ENCODE measurements around the gene IFIT2.

Gene IFIT2

DNA sequence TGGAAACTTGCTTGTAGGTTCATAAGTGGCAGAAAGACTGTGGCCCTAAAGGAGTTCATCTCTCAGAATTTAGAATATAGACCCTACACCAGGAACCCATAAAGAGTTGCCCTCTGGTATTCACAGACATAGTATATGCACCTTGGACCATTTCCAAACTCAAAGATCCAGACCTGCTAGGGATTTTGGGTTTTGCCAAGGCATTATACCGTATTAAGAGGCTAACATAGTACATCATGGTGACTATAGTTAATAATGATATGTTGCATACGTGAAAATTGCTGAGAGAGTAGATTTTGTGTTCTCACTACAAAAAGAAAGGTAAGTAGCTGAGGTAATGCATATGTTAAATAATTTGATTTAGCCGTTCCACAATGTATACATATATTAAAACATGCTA, 39.8 kb downstream of the IFIT2 start:
- Histone ChIP-seq H3K27ac (ENCODE audit: low read length) (no peak overlapping the region), H3K9me2 (replicated peaks; ENCODE audit: insufficient read depth, low read length) (no peaks in the 10 kb centered on the region), H3F3A (ENCODE audit: insufficient read depth, low read length) (no peaks in the 10 kb centered on the region), H4K20me1 (ENCODE audit: insufficient read depth, low read length) (no peaks in the 10 kb centered on the region), H3K4me3 (ENCODE audit: low read length) (no peak overlapping the region), H3K36me3 (replicated peaks; ENCODE audit: insufficient read depth, low read length) (no peaks in the 10 kb centered on the region), H3K9ac (ENCODE audit: low read length) (no peak overlapping the region), H3K79me2 (ENCODE audit: low read length) (no peaks in the 10 kb centered on the region), H3K4me1 (ENCODE audit: low read length) (no peaks in the 10 kb centered on the region), H2AFZ (ENCODE audit: low read length) (no peak overlapping the region), H3K27me3 (replicated peaks; ENCODE audit: insufficient read depth, low read length) (no peaks in the 10 kb centered on the region), H3K9me3 (replicated peaks; ENCODE audit: insufficient read depth, low read length) (no peaks in the 10 kb centered on the region), H3K4me2 (ENCODE audit: low read depth, low read length) (no peak overlapping the region)
- TF ChIP-seq, protein P1, sequence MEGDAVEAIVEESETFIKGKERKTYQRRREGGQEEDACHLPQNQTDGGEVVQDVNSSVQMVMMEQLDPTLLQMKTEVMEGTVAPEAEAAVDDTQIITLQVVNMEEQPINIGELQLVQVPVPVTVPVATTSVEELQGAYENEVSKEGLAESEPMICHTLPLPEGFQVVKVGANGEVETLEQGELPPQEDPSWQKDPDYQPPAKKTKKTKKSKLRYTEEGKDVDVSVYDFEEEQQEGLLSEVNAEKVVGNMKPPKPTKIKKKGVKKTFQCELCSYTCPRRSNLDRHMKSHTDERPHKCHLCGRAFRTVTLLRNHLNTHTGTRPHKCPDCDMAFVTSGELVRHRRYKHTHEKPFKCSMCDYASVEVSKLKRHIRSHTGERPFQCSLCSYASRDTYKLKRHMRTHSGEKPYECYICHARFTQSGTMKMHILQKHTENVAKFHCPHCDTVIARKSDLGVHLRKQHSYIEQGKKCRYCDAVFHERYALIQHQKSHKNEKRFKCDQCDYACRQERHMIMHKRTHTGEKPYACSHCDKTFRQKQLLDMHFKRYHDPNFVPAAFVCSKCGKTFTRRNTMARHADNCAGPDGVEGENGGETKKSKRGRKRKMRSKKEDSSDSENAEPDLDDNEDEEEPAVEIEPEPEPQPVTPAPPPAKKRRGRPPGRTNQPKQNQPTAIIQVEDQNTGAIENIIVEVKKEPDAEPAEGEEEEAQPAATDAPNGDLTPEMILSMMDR (IDR thresholded peaks at IDR 0.05; ENCODE audit: low read length): no peak
- TF ChIP-seq EZH2 (optimal IDR thresholded peaks at IDR 0.05; ENCODE audit: low read depth, low read length): no peak
- TF ChIP-seq EZH2phosphoT487 (IDR thresholded peaks at IDR 0.05; ENCODE audit: low read length): no peak
- no peak for DNase-seq

DNA sequence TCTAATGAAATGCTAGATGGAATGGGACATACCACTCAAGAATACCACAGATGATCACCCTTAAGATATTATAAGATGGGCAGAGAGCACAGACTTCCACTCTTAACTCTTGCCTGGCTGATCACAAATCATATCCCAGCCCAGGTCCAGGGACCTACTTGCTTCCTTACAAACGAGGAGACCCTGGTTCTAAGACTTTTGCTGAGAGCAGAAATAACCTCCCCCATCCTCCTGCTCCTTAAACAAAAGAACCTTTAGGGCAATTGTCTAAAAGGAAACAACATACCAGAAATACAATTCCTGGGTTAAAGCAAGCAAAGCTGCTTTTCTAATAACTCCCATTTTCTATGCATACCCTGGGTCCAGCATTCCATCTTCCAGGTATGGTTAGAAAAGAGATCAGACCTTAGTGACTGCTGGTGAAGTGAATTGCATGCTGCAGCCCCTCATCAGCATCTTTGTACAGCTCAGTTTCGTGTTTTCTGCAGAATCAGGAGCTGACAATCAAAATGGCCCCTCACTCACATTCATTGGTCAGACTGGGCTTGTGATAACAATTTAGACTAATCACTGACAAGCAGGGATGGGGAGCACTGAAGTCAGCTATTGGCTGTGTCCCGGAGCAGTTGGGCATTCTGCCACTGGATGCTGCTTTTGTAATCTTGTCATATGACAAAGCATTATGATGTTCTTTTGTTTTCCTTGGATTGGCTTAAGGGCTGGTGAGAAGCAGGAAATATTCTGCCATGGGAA, 40.5 kb downstream of the IFIT2 start:
- no peak for DNase-seq
- no peak overlapping the region for H3K4me3 ChIP-seq (ENCODE audit: low read length)
- no peaks in the 10 kb centered on the region for H3K9me2 ChIP-seq (replicated peaks; ENCODE audit: insufficient read depth, low read length)
- H3K9me3 ChIP-seq (replicated peaks; ENCODE audit: insufficient read depth, low read length): no peaks in the 10 kb centered on the region
- H3F3A ChIP-seq (ENCODE audit: insufficient read depth, low read length): no peaks in the 10 kb centered on the region
- H3K9ac ChIP-seq (ENCODE audit: low read length): no peak overlapping the region
- TF ChIP-seq, protein P1 (IDR thresholded peaks at IDR 0.05; ENCODE audit: low read length): no peak
- TF ChIP-seq EZH2phosphoT487 (IDR thresholded peaks at IDR 0.05; ENCODE audit: low read length): no peak
- TF ChIP-seq EZH2 (optimal IDR thresholded peaks at IDR 0.05; ENCODE audit: low read depth, low read length): no peak
- H3K79me2 ChIP-seq (ENCODE audit: low read length): no peaks in the 10 kb centered on the region
- no peak overlapping the region for H3K27ac ChIP-seq (ENCODE audit: low read length)
- no peaks in the 10 kb centered on the region for H3K27me3 ChIP-seq (replicated peaks; ENCODE audit: insufficient read depth, low read length)
- no peaks in the 10 kb centered on the region for H3K36me3 ChIP-seq (replicated peaks; ENCODE audit: insufficient read depth, low read length)
- no peak overlapping the region for H2AFZ ChIP-seq (ENCODE audit: low read length)
- H3K4me2 ChIP-seq (ENCODE audit: low read depth, low read length): no peak overlapping the region
- no peaks in the 10 kb centered on the region for H4K20me1 ChIP-seq (ENCODE audit: insufficient read depth, low read length)
- no peaks in the 10 kb centered on the region for H3K4me1 ChIP-seq (ENCODE audit: low read length)

DNA sequence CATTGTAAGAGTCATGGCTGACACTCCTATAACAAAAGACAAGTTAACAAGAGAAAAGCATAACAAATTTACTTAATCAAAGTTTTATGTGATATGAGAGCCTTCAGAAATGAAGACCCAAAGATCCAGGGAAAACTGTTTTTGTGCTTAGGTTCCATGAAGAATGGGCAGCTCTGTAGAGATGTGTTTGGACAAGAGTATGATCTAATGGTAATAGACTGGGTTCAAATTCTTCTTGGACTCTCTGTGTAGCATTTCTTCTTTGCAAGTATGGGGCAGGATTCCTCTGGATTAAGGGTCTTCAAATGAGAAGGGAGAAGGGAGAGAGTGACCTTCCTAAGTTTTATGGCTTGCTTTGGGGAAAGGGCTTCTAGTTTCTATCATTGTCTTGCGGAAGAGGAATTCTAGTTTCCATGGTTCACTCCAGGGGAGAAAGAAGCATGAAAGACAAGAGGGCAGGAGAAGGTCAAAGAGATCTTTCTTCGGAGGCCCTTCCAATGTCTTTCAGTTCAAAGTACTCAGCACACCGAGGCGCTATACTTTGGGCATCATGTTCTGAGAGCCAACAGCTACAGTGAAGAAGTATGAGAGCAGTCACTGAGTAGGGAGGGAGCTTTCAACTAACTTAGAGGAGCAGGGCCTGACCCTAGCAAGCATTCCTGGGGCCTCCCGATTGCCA, 41.4 kb downstream of the IFIT2 start:
- Histone ChIP-seq H4K20me1 (ENCODE audit: insufficient read depth, low read length) (no peaks in the 10 kb centered on the region), H3K27ac (ENCODE audit: low read length) (no peak overlapping the region), H3K4me1 (ENCODE audit: low read length) (no peaks in the 10 kb centered on the region), H3K36me3 (replicated peaks; ENCODE audit: insufficient read depth, low read length) (no peaks in the 10 kb centered on the region), H3K9me3 (replicated peaks; ENCODE audit: insufficient read depth, low read length) (no peaks in the 10 kb centered on the region), H3F3A (ENCODE audit: insufficient read depth, low read length) (no peaks in the 10 kb centered on the region), H3K9ac (ENCODE audit: low read length) (no peak overlapping the region), H3K4me3 (ENCODE audit: low read length) (no peak overlapping the region), H3K27me3 (replicated peaks; ENCODE audit: insufficient read depth, low read length) (no peaks in the 10 kb centered on the region), H3K4me2 (ENCODE audit: low read depth, low read length) (no peak overlapping the region), H2AFZ (ENCODE audit: low read length) (no peak overlapping the region), H3K79me2 (ENCODE audit: low read length) (no peaks in the 10 kb centered on the region), H3K9me2 (replicated peaks; ENCODE audit: insufficient read depth, low read length) (no peaks in the 10 kb centered on the region)
- no peak for DNase-seq
- no peak for TF ChIP-seq EZH2phosphoT487 (IDR thresholded peaks at IDR 0.05; ENCODE audit: low read length)
- no peak for TF ChIP-seq EZH2 (optimal IDR thresholded peaks at IDR 0.05; ENCODE audit: low read depth, low read length)
- TF ChIP-seq, protein P1 (IDR thresholded peaks at IDR 0.05; ENCODE audit: low read length): no peak
